Tibial nerve (tissue), 4 donors: ENCODE measurements around the gene TMA7. TPM values are rescaled to one million over a fixed set of nuclear protein-coding genes. Genes with fewer than 3 reads are reported as not detected.
"Not testable (repeated sequence)": the region's sequence is repeated elsewhere in the genome, so short reads cannot be mapped to it uniquely, and the experiment has no call there.

Source experiments
- DNase-seq, 2 donors: peaks; one replicate each; pipeline ENCODE4 v3.0.0-alpha.2; 2019; ENCODE audit warnings: low spot score in 2 of 2
- H3K27ac ChIP-seq, 4 donors: fragments of 200-600 bp; sonication (generic) in 3 of 4; one replicate each; pipeline ENCODE4 v1.5.1; 2017 to 2019; ENCODE audit warnings: mild to moderate bottlenecking in 1 of 4
- H3K27me3 ChIP-seq, 2 donors: fragments of 200-600 bp; sonication (generic) in 1 of 2; one replicate each; pipeline versions ENCODE4 v1.5.1 to v1.6.0; 2017 to 2019
- H3K36me3 ChIP-seq, 3 donors: fragments of 200-600 bp; sonication (generic); one replicate each; pipeline ENCODE4 v1.5.1; 2018 to 2019
- H3K4me1 ChIP-seq, 4 donors: fragments of 200-600 bp; sonication (generic) in 3 of 4; one replicate each; pipeline ENCODE4 v1.5.1; 2017 to 2019
- H3K4me3 ChIP-seq, 4 donors: fragments of 200-600 bp; sonication (generic) in 3 of 4; one replicate each; pipeline ENCODE4 v1.5.1; 2017 to 2019; ENCODE audit warnings: mild to moderate bottlenecking in 1 of 4, moderate library complexity in 1 of 4
- H3K9me3 ChIP-seq, 4 donors: fragments of 200-600 bp; sonication (generic) in 3 of 4; one replicate each; pipeline ENCODE4 v1.5.1; 2017 to 2019
- CTCF ChIP-seq, 5 experiments: fragments of 200-600 bp in 3 of 5; fragments of 450-650 bp in 2 of 5; sonication (generic) in 3 of 5; IDR thresholded peaks; one replicate each; pipeline ENCODE4 v1.5.1; 2016 to 2019; ENCODE audit warnings: antibody characterized with exemption in 5 of 5, mild to moderate bottlenecking in 3 of 5, moderate library complexity in 2 of 5
- EP300 ChIP-seq, 2 donors: sonication (generic); formaldehyde crosslinking; IDR thresholded peaks; one replicate each; pipeline ENCODE4 v1.6.1; 2017; ENCODE audit warnings: antibody characterized with exemption in 2 of 2, mild to moderate bottlenecking in 1 of 2
- POLR2A ChIP-seq, 2 donors: fragments of 450-650 bp; IDR thresholded peaks; one replicate each; pipeline ENCODE4 v1.6.1; 2017; ENCODE audit warnings: antibody characterized with exemption in 2 of 2, mild to moderate bottlenecking in 2 of 2, moderate library complexity in 2 of 2
- WGBS, 2 donors: methylation state at CpG; one replicate each; pipeline ENCODE4 v1.1.5; 2018; 5-methylcytosine and 5-hydroxymethylcytosine counted together
- total RNA-seq, 4 donors: library from RNA; depleted of rRNA; stranded (reverse); fragments of >200 nt; gene quantifications; one replicate each; pipeline ENCODE4 v1.1.0, GENCODE V29; 2016

TMA7 gene
- total RNA-seq, 4 donors from 2014 or later = 212 to 380 (median 291) TPM

GRCh38 chr3:48459773-48460516 is 19.9 kb downstream of the TMA7 start:
- 70% methylated on average over 7 of the region's 7 CpGs for WGBS, 2 donors
- no peak overlapping the region for H3K4me3 ChIP-seq
- H3K4me1 ChIP-seq = peaks cover 0 to 24% (median 2%) of the 10 kb centered on the region in 4 donors
- TF ChIP-seq CTCF (IDR thresholded peaks at IDR 0.05) (no peak), POLR2A (IDR thresholded peaks at IDR 0.05) (no peak), EP300 (IDR thresholded peaks at IDR 0.05) (no peak)
- no peak for DNase-seq
- no peaks in the 10 kb centered on the region for H3K9me3 ChIP-seq
- H3K36me3 ChIP-seq = peaks cover 8 to 91% (median 15%) of the 10 kb centered on the region in 3 donors
- H3K27ac ChIP-seq = peak overlapping the region in 1 of 4 donors; percentile 80
- no peaks in the 10 kb centered on the region for H3K27me3 ChIP-seq

GRCh38 chr3:48460517-48460902 is 20.5 kb downstream of the TMA7 start:
- TF ChIP-seq EP300 (IDR thresholded peaks at IDR 0.05) = no peak
- no peak for TF ChIP-seq CTCF (IDR thresholded peaks at IDR 0.05)
- no peak for TF ChIP-seq POLR2A (IDR thresholded peaks at IDR 0.05)
- H3K9me3 ChIP-seq = no peaks in the 10 kb centered on the region
- H3K4me1 ChIP-seq = peaks cover 0 to 29% (median 7%) of the 10 kb centered on the region in 4 donors
- no peak for DNase-seq
- 96 to 98% methylated on average over 3 of the region's 3 CpGs for WGBS, 2 donors
- H3K36me3 ChIP-seq = peaks cover 8 to 86% (median 13%) of the 10 kb centered on the region in 3 donors
- H3K4me3 ChIP-seq = no peak overlapping the region
- no peaks in the 10 kb centered on the region for H3K27me3 ChIP-seq
- no peak overlapping the region for H3K27ac ChIP-seq

GRCh38 chr3:48461767-48462166 is 21.7 kb downstream of the TMA7 start:
- H3K4me1 ChIP-seq = peaks cover 0 to 28% (median 10%) of the 10 kb centered on the region in 4 donors
- H3K27ac ChIP-seq, H3K4me3 ChIP-seq, H3K9me3 ChIP-seq, H3K27me3 ChIP-seq, DNase-seq: not testable (repeated sequence)
- 86 to 87% methylated on average over 7 of the region's 7 CpGs for WGBS, 2 donors
- peaks cover 8 to 74% (median 9%) of the 10 kb centered on the region in 3 donors for H3K36me3 ChIP-seq

- Histone ChIP-seq H3K9me3 (no peaks in the 10 kb centered on the region), H3K36me3 (peaks cover 8 to 74% (median 14%) of the 10 kb centered on the region in 3 donors), H3K4me3 (no peak overlapping the region), H3K27ac (peak overlapping the region in 2 of 4 donors; percentile 98), H3K4me1 (peaks cover 0 to 34% (median 29%) of the 10 kb centered on the region in 4 donors), H3K27me3 (no peaks in the 10 kb centered on the region)
- TF ChIP-seq CTCF (IDR thresholded peaks at IDR 0.05) (no peak), EP300 (IDR thresholded peaks at IDR 0.05) (no peak), POLR2A (IDR thresholded peaks at IDR 0.05) (no peak)
- no peak for DNase-seq
- WGBS, 2 donors = 73 to 85% methylated on average over 9 of the region's 9 CpGs
Measured at GRCh38 chr3:48463703-48464102, 23.6 kb downstream of the TMA7 start.

GRCh38 chr3:48464713-48465221 is 24.7 kb downstream of the TMA7 start:
- H3K27ac ChIP-seq = peak overlapping the region; percentile 98 to 99 (median 98)
- H3K27me3 ChIP-seq = no peaks in the 10 kb centered on the region
- 87 to 95% methylated on average over 11 to 16 of the region's 17 CpGs for WGBS, 2 donors
- peaks cover 0 to 45% (median 38%) of the 10 kb centered on the region in 4 donors for H3K4me1 ChIP-seq
- TF ChIP-seq EP300 (IDR thresholded peaks at IDR 0.05) (no peak), CTCF (IDR thresholded peaks at IDR 0.05) (no peak), POLR2A (IDR thresholded peaks at IDR 0.05) (no peak)
- H3K4me3 ChIP-seq = no peak overlapping the region
- no peaks in the 10 kb centered on the region for H3K9me3 ChIP-seq
- H3K36me3 ChIP-seq = peaks cover under 1 to 74% (median 6%) of the 10 kb centered on the region in 3 donors
- no peak for DNase-seq
